ENCODE measurements around the gene KCNS3.

- no peak for TF ChIP-seq CTCF (IDR thresholded peaks at IDR 0.05)
- TF ChIP-seq POLR2A (IDR thresholded peaks at IDR 0.05; ENCODE audit: low read depth), result no peak
- no peak for TF ChIP-seq POLR2AphosphoS5 (IDR thresholded peaks at IDR 0.05)
- no peak for TF ChIP-seq EP300 (IDR thresholded peaks at IDR 0.05)
These were observed 61.7 kb downstream of the KCNS3 start for GRCh38 chr2:17940091-17940630.
